Omental fat pad (tissue), 4 donors: Measurements from ENCODE around the gene COL27A1. TPM values are rescaled to one million over a fixed set of nuclear protein-coding genes. Genes with fewer than 3 reads are reported as not detected.
"Not testable (repeated sequence)": the region's sequence is repeated elsewhere in the genome, so short reads cannot be mapped to it uniquely, and the experiment has no call there.

Experiments used
- ATAC-seq: fragments of 150-250 bp; one replicate; pipeline ENCODE4 v1.9.1; 2016; ENCODE audit warnings: mild to moderate bottlenecking, moderate library complexity; ENCODE audit not compliant: low FRiP score
- DNase-seq: peaks from one replicate; pipeline ENCODE4 v3.0.0-alpha.2; 2019; ENCODE audit warnings: low spot score
- CTCF ChIP-seq, 3 donors: fragments of 450-650 bp; IDR thresholded peaks; one replicate each; pipeline ENCODE4 v1.5.1; 2016 to 2017; ENCODE audit warnings: antibody characterized with exemption in 3 of 3, mild to moderate bottlenecking in 3 of 3, moderate library complexity in 2 of 3
- total RNA-seq, 4 donors: library from RNA; depleted of rRNA; stranded (reverse); fragments of >200 nt; gene quantifications; one replicate each; pipeline ENCODE4 v1.1.0, GENCODE V29; 2016

The COL27A1 gene
- total RNA-seq, 4 donors from 2014 or later = 4.9 to 78.9 (median 10.1) TPM

- no peak for TF ChIP-seq CTCF (IDR thresholded peaks at IDR 0.05)
- DNase-seq = no peak
- no peak for ATAC-seq
Observed at GRCh38 chr9:114124138-114124537, 31.2 kb upstream of the COL27A1 start.

GRCh38 chr9:114124666-114125475, 30.5 kb upstream of the COL27A1 start:
- DNase-seq (no peak), ATAC-seq (no peak)
- no peak for TF ChIP-seq CTCF (IDR thresholded peaks at IDR 0.05)

GRCh38 chr9:114125476-114126013, 29.8 kb upstream of the COL27A1 start:
- no peak for DNase-seq
- TF ChIP-seq CTCF (IDR thresholded peaks at IDR 0.05) = no peak

DNA sequence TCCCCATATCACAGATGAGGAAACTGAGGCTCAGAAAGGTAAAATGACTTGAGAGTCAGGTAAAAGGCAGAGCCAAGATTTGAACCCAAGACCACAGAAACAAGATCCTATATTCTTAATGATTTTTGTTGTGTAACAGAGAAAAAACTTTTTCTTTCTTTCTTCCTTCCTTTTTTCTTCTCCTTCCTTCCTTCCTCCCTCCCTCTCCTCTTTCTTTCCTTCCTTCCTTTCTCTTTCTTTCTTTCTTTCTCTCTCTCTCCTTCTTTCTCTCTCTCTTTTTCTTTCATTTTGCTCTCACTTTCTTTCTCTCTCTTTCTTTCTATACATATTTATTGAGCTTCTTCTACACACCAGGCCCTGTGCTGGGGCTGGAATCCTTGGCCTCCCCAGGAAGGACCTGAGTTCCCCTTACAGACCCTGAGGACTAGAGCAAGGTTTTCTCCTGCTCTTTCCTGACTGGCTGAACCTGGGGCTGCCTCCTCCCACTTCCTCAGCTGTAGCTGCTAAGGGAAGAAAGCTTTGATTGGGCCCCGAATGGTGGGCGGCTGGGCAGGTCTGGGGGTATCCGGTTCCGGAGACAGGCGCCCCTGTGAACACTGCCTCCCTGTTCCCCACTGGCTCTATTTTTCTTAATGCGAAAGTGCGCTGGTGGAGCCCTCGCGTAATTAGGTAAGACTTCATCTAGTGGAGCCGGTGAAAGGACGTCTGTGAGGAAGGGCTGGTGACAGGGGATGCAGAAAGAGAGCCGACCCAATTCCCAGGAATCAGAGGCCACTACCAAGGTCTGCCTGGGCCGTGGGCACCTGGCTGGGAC, 28.9 kb upstream of the COL27A1 start:
- DNase-seq = no peak
- no peak for ATAC-seq
- no peak for TF ChIP-seq CTCF (IDR thresholded peaks at IDR 0.05)

More at GRCh38 chr9:114125476-114126013, 29.8 kb upstream of the COL27A1 start:
- no peak for ATAC-seq

- ATAC-seq, DNase-seq: not testable (repeated sequence)
Observed at GRCh38 chr9:114128759-114129158, 26.6 kb upstream of the COL27A1 start.

GRCh38 chr9:114130141-114130540, 25.2 kb upstream of the COL27A1 start:
- no peak for TF ChIP-seq CTCF (IDR thresholded peaks at IDR 0.05)
- ATAC-seq (no peak), DNase-seq (no peak)

DNA sequence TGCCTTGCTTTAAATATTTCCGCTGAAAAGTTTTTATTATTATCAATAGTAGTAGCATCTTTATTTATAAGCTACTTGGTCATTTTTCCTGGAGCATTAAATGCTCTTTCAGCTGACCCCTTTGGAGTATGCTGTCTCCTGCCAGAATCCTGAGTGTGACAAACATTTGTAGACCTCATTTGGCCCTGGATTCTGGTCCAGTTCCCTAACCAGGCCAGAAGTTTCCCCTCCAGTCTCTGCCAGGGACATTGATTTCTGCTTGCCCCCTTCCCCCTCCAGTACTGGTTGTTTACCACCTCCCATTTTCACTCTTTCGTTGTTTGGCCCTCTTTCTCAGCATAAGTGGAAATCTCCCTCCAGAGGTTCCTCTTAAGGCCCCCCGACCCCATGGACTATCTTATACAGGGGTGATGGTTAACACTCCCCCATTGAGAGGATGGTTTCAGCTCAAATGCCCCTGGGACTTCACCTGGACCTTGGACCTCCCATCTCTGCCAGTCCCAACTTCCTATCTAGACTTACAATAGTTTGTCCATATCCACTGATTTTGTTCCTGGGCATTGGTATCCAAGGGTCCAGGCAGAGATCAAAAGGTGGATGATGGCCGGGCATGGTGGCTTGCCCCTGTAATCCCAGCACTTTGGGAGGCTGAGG, 24.6 kb upstream of the COL27A1 start:
- no peak for TF ChIP-seq CTCF (IDR thresholded peaks at IDR 0.05)
- ATAC-seq = no peak
- no peak for DNase-seq
